CD4-positive, alpha-beta T cell treated with Interleukin-2 at 100 ng/mL for 4 hours (primary cell): Measurements from ENCODE around the gene PRRG2.

Source experiments
- DNase-seq: peaks from one replicate; pipeline ENCODE4 v3.0.0-alpha.2; 2020; ENCODE audit warnings: low spot score

PRRG2 gene

DNA sequence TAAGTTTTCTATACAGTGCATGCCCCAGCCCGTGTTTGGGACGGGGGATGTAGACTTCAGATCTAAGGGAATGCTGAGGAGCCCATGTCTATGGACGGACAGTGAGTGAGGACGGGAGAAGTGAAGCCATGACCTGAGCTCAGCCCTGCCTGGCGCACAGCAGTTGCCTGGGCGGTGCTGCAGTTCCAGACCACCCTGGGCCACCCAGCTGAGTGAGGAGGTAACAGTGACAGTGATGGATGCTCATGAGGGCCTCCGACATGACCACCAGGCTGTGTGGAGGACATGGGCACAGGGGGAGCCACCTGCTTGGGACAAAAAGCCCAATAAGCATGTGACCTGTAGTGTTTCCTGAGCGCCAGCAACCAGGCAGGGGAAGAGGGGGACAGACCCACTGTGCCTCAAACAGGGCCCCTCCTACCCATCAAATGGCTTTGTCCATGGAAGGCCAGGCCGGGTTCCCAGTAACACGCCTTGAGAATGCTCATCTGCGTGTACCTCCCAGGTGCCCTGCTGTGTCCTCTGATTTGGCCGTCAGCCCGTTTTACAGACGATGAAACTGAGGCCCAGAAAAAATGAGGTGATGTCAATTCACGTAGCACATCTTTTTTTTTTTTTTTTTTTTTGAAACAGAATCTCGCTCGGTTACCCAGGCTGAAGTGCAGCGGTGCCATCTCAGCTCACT lies 23.3 kb upstream of the PRRG2 start:
- DNase-seq, result no peak

DNA sequence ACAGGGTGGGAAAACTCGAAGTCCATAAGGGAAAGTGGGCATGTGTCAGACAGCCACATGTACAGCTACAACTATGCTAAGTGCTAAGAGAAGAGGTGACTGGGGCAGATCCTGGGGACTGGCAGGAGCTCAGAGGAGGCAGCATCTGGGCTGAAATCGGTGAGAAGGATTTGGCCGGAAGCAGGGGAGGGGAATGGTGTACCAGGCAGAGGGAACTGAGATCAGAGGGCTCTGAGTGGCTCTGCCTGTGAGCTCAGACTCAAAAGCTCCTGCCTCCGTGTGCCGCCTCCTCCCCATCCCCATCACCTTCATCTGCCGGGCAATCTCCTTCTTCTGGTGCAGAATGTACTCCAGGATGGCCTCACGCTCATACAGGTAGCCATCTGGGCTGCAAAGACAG lies 22.5 kb upstream of the PRRG2 start:
- peak; percentile 31 for DNase-seq

DNA sequence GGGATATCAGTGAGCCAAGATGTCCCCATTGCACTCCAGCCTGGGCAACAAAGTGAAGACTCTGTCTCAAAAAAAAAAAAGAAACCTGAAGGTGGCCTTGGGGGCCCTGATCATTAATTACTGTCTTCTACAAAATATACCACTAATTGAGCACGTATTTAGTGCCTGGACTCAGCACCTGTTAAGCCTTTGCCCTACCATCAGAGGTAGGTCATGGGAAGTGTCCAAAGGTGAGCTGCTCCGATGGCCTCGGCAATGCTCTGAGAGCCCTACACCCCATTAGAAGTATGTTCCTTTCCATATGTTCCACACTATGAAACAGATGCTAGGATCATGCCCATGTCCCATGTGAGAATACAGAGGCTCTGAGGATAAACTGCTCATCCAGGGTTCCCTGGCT lies 21.7 kb upstream of the PRRG2 start:
- DNase-seq, result no peak

DNA sequence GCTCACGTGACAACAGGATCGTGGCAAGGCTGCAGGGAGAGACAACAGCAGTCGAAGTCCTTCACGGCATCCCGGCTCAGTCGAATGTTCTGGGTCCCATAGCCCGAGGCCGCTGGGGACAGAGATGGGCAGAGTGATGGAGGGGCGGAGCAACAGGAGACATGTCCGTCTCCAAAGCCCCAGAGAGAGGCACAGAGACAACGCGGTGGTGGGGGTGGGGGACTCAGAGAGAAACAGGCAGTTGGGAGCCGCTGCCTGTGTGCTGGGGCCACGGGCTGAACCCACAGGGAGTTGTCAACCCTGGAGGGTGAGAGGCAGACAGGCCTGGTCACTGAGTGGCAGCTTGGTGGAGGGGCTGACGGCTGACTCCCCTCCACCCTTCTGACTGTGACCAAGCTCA lies 21.2 kb upstream of the PRRG2 start:
- no peak for DNase-seq

DNA sequence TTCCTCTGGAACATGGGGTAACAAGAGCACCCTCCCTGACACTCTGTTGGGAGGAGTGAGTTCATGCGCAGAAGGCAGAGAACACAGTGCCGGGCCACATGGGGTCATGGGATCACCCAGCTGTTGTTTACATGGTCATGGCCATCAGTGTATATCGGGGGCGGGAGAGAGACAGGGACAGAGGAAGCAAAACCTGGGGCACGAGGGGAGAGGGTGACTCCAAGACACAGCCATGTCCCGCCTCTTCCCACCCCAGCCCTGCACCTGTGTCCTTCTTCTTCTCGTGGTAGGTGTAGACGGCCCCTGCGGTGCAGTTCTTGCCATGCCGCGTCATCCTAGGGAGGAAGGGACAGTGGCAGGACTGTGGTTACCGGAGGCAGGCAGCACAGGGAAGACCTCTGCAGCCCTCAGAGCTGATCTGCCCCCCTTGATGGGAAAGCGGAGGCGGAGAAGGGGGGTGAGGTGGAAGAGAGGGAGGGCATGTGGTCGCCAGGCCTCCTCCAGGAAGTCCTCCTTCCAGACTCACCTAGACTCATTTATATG lies 20.7 kb upstream of the PRRG2 start:
- DNase-seq, result peak; percentile 39

DNA sequence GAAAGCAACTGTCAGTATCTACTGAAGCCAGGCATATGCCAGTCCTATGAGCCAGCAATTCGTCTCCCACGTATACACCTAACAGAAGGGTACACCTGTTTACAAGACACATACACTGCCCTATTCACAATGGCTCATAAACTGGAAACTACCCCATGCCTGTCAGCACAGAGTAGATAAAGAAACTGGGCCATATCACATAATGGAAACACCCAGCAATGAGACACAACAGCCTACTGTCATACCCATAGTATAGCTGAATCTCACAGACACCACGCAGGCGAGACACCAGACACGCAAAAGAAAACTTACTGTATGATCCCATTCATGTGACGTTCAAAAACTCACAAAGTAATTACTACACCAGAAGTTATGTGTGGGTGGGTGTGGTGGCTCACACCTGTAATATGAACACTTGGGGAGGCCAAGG lies 16.5 kb upstream of the PRRG2 start:
- peak; percentile 68 for DNase-seq

DNA sequence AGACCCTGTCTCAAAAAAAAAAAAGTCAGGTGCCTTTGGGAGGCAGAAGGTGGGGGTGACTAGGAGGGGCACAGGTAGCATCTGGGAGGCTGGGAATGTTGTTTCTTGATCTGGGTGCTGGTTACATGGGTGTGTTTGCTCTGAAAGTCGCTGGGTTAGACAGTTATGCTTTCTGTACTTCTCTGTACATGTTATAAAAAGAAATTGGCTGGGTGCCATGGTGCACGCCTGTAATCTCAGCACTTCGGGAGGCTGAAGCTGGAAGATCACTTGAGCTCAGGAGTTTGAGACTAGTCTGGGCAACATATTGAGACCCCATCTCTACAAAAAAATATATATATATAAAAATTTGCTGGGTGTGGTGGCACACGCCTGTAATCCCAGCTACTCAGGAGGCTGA lies 15.9 kb upstream of the PRRG2 start:
- peak; percentile 47 for DNase-seq

DNA sequence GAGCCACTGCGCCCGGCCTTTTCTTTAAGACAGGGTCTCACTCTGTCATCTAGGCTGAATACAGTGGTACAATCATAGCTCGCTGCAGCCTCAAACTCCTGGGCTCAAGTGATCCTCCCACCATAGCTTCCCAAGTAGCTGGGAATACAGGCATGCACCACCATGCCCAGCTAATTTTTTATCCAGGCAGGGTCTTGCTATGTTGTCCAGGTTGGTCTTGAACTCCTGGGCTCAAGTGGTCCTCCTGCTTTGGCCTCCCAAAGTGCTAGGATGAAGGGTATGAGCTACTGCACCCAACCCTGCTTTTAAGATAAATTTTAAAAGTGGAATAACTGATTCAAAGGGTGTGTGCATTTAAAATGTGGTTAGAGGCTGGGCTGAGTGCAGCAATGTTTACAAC lies 14.8 kb upstream of the PRRG2 start:
- no peak for DNase-seq

DNA sequence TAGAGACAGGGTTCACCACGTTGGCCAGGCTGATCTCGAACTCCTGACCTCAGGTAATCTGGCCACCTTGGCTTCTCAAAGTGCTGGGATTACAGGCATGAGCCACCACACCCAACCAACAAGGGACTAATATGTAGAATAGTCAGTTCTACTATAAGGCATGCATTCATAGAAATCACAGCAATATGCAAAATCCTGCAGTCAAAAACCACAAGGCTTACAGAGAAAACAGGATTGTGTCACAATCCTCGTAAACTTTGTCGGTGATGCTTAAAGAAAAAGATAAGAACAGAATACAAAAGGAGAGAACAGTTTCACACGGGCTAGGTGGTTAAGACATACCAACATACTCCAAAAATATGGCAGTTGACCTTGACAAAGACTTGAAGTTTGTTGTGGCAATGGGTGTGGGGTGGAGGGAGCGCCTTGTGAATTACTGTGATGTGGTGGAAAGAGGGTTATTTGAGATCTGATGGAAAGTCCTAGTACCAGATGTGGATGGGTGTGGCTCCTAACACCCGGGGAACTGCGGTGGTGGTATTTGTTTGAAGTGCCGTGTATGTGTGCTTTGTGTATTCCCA lies 13.2 kb upstream of the PRRG2 start:
- peak; percentile 89 for DNase-seq

DNA sequence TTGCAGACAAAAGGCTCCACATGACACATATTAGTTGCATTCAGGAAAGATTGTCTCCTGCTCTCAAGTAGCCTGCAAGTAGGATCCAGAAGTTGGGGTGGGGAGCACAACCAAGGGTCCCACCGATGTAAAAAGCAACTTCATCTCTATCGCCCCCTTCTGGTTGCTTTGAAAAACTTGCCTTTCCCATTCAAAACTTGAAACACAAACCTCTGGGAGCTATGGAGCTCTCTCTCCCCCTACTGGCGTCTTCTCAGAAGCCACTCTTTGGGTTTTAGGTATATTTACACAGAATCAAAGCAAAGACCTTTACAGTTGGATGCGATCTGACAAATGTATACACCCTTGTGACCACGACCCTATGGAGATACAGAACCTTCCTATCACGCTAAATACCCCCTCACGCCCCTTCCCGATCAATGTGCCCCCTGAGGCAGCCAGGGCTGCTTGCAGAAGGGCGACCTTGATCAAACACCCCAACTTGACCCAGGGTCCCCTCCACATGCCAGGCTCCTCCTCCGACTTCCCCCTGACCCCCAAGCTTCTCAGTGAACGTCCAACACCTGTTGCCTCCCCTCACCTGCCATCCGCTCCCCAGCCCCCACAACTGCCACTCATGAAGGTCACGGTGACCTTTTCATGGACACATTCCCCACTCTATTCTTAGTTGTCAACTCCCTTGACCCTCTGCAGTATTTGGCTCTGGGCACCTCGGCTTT lies 10.8 kb upstream of the PRRG2 start:
- DNase-seq, result peak; percentile 88

DNA sequence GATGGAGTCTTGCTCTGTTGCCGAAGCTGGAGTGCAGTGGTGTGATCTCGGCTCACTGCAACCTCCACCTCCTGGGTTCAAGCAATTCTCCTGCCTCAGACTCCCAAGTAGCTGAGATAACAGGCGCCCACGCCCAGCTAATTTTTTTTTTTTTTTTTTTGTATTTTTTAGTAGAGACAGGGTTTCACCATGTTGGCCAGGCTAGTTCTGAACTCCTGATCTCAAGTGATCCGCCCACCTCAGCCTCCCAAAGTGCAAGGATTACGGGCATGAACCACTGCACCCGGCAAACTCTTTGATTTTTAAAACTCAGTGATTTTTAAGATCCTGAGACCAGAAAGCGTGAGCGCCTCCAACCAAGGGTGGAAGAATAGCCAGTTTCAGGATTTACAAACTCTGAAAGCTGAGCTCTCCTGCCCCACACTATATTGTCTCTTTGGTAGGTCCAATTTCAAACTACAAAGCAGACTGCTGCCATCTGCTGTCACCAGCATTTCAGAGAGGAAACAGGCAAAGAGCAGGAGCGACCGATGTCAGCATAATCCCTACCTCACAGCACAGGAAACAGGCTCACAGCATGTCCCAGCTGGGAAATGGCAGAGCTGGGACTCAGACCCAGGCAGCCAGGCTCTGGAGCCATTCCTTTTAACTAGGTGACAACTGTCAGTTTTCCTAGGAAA lies 10.0 kb upstream of the PRRG2 start:
- peak; percentile 59 for DNase-seq

DNA sequence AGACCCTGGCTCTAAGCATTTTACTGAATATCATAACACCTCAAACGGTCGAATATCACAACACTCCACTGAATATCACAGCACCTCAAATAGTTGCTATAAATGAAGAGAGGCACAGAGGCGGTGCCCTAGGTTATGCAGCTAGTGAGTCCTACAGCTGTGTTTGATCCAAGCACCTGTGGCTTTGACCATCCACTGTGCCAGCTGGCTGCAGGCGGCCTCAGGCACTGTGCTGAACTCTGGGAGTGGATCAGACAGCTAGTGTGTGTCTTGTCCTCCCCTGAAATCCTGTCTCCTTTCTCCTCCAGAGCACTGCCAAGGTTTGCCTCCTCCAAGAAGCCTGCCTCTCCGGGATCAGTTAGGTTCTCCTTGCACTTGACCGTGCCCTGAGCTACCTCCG lies 8.1 kb upstream of the PRRG2 start:
- no peak for DNase-seq

DNA sequence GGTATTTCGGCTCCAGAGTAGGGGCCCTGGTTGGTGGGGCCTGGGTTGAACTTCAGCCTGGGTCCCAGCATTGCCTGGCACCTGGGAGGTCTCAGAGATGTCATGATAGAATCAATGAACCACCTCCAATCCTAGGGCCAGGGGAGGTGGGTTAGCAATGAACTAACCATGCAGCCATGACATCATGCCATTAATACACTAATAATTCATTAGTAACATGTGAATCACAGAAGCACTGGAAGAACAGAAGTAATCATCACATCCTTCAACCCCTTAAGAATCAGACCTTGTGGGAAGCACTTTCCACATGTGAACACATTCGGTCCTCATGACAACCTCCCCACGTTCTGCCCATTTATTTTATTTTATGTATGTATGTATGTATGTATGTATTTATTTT lies 7.7 kb upstream of the PRRG2 start:
- DNase-seq, result no peak

DNA sequence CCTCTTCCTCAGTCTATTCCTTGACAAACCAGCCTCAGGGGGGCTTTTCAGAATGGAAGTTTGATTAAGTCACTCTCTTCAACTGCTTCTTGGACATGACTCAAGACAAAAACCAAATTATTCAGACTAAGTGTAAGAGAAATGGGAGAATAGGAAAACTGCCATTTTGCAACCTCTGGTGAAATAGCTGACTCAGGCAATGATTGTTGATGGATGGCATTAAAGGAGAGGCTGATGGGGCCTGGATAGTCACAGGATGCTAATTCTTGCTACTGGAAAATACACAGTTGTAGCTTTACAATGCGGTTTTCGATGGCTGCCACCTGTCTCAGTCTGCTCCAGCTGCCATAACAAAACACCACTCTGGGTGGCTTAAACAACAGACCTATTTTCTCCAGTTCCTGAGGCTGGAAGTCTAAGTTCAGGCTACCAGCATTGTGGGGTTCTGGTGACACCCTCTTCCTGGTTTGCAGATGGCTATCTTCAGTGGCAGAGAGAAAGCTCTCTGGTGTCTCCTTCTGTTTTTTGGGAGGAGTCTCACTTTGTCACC lies 6.8 kb upstream of the PRRG2 start:
- DNase-seq, result no peak

DNA sequence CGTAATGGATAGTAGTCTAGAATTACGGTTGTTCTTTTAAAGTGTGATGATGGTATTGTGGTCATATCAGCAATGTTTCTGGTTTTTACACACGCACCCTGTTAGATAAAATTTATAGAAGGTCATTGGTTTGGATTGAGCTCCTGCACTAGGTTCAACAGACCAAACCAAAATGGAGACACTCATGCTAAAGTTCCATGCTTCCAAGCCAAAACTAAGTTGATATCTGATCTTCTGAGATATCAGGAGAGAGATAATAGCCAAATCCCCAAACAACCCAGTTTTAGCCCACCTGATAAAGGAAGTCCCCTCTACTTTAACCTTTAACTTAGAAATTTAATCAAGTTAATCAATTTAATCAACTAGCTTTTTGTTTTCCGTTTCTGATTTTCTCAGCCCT lies 1.9 kb upstream of the PRRG2 start:
- no peak for DNase-seq

DNA sequence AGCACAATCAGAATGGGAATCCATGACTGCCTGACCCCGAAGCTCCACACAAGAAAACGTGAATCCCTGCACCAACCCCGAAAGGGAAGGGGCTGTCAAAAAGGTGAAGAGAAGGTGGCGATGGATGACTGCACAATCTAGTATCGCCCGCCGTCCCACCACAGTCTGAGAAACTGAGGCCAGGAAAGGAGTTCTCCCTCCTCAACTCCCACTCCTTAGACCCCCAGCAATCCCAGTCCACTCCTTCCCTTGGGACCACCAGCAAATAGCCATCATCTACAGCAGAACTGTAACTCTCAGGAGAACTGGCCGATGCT lies 1.2 kb upstream of the PRRG2 start:
- DNase-seq, result no peak

DNA sequence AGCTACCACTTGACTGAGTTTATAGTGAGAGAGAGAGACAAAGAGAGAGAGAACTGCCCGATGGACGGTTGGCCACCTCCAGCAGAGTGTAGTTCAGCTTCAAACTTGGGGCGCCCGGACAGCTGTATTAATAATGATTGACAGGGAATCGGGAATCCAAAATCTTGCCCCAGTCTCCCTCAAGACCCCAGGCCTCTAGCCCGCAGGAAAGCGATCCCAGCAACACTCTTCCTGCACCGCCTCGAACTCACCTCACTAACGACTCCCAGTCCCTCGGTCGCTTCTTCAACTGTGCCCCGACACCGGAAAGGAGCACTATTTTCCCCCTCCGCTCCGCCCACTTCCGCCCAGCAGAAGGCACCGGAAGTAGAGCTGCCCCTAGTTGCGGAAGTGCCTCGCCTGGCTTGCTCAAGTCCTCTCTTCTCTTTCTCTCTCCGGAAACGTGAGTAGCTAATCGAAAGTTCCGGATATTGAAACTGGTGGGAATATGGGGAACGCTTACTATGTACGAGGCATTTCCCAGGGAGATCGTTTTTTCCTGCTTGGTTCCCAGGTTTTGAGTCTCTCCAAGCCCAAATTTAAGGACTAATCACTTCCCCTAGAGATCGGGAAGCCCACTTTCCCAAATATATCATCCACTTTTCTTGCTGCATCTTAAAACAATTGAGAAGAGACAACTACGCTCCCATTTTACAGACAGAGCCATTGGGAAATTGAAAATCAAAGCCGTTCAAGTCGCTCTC lies 681 bp upstream of the PRRG2 start, which contains the start of gene NOSIP:
Gene NOSIP (minus strand): TSS at position 293 of the 743 bp plus-strand sequence. CDS start 19,865 bp downstream, outside the sequence.
- DNase-seq, result peak; percentile 98

DNA sequence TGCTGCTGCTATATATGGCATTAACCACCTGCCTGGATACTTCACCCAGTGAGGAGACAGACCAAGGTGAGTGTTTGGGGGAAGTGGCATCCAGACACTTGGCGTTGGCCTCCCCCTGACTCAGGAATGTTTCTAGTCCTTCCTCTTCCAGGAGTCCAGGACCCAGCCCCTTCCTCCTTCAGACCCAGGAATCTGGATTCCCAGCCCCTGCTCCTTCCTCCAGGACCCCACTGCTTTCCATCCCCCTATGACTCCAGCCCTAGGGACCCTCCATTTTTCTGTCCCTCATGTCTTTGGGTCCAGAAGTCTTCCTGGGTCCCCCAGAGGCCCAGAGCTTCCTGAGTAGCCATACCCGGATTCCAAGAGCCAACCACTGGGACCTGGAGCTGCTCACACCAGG lies 2.1 kb downstream of the PRRG2 start:
- DNase-seq, result no peak

DNA sequence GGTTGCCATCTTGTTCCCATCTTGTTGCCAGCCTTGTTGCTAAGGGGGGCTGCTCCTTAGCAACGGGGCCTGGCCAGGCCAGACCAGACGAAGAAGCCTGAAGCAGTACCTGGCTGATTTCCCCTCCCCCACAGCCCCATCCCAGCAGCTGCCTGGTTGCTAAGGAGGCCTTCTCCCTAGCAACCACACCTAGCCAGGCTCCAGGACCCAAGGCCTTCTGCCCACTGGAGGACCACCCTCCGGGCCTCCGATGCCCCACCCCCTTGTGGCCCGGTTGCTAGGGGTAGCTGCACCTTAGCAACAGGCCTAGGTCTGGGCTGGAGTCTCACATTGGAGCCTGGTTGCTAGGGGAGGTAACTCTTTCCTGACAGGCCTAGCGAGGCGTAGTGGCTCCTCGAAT lies 3.9 kb downstream of the PRRG2 start:
- DNase-seq, result no peak

DNA sequence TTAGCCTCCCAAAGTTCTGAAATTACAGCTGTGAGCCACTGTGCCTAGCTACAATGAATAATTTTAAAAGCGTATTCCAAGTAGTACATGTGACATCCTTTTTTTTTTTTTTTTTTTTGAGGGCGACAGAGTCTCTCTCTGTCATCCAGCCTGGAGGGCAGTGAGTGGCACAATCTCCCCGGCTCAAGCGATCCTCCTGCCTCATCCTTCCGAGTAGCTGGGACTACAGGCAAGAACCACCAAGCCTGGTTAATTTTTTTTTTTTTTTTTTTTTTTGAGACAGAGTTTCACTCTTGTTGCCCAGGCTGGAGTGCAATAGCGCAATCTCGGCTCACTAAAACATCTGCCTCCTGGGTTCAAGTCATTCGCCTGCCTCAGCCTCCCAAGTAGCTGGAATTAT lies 6.1 kb downstream of the PRRG2 start:
- DNase-seq, result no peak

DNA sequence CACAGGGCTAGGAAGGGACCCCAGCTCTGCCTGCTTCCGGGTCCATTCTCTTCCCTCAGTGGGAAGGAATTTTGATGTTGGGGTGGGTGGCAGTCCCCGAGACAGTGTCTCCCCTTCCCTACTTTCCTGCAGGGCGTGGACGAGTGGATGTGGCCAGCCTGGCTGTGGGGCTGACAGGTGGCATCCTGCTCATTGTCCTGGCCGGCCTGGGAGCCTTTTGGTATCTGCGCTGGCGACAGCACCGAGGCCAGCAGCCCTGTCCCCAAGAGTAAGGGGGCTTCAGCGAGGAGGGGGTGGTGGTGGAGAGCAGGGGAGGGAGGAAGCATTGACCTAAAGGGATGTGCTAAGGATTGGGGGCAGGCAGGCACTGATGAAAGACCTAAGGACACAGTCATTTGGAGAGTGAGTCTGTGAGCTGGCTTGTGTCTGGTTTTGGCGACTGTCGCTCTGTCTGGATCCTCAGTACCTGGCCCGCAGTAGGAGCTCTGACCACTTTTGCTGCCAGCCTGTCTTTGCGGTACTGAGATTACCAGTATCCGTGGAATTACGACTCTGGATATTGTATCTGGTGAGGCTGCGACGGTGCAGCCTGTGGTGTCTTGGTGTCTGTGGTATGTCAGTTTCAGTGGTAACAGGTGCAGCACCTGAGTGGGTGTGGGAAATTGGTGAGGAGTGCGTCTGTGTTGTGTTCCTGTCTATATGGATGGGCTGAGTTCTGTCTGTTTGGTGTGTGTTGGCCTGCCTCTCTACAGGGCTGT lies 7.4 kb downstream of the PRRG2 start:
- DNase-seq, result peak; percentile 14
